Measurements from ENCODE around the gene PEX14. TPM values are rescaled to one million over a fixed set of nuclear protein-coding genes. Genes with fewer than 3 reads are reported as not detected.

Gene PEX14
- total RNA-seq, 1 donor from 2014 or later = 23.6 TPM

GRCh38 chr1:10614377-10615225, 139.9 kb downstream of the PEX14 start:
- intact Hi-C loops (cut with micrococcal nuclease) = no loop called here

DNA sequence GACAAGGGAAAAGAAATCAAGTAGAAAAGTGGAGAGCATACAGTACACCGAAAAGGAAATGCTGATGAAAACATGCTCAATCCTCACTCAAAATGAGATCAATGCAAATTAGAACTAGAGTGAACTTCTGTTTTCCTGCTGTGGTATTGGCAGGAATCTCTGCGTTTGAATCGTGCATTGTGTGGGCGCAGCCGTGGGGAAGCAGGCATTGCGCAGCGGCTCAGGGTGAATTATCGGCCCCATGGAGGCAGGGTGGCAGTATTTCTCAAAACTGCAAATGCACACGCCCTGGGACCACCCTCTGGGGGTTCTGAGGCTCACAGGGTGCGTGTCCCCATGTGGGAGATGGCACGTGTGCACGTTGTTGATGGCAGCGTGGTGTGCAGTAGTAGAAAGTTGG, 140.6 kb downstream of the PEX14 start:
- intact Hi-C loops (cut with micrococcal nuclease) = no loop called here

GRCh38 chr1:10615932-10616671, 141.4 kb downstream of the PEX14 start:
- intact Hi-C loops (cut with micrococcal nuclease) = no loop called here

- intact Hi-C loops (cut with micrococcal nuclease) = no loop called here
These were observed 141.9 kb downstream of the PEX14 start for GRCh38 chr1:10616696-10617095.

DNA sequence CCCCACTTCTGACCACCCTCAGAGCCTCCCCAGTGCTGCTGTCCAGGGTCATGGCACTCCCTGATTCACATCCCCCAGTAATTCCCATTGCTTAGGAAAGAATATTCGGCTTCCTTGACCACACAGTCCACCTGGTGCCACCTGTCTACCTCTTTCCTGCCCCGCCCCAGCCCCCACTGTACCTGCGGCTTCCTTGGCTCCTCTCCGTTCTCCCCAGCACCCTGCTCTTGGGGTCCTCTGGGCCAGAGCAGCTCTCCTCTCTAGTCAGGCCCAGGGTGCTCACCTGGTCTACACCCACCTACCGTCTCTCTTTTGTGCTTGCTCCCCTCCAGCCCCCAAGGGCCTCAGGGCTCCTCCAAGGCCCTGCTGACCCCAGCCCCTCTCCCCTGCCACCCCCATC, 142.6 kb downstream of the PEX14 start:
- intact Hi-C loops (cut with micrococcal nuclease) = no loop called here

DNA sequence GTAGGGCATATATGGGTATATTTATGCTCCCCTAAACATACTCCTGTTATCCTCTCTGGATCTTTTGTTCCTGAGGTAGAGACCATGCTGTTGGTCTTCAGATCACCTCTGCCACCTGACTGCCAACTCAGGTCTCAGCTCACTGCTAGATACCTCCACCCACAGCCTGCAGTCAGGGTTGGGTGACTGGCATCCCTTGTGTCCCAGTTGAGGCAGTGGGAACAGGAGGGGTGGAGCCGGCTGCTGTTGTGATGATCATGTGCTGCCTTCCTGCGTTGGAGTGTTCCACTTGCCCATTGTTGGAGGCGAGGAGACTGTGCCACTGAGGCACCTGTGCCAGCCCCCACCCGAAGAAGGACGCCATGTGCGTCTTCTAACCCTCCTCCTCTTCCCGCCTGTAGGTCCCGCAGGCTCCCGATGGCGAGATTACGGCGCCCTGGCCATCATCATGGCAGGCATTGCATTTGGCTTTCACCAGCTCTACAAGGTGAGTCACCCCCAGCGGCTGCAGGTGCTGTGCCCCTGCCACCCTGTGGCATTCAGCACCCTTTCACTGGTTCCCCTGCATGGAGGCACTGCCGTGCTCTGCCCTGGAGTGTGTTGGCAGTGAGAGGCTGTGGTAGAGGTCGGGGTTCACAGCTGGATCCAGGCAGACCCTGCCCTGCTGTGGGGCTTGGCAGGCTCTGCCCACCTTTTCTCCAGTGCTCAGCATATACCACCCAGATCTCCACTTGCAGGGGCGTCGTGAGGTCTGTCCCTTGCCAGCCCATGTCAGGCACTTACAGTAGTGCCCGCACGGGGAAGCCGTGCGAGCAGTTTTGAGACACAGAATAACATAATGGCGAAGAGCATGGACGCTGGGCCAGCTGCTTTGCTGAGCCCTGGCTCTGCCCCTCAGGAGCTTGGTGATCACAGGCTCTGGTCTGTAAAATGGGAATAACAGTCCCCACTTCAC, 143.5 kb downstream of the PEX14 start:
- intact Hi-C loops (cut with micrococcal nuclease) = no loop called here

GRCh38 chr1:10620776-10621175, 146.0 kb downstream of the PEX14 start:
- intact Hi-C loops (cut with micrococcal nuclease) = no loop called here

GRCh38 chr1:10621906-10622305, 147.2 kb downstream of the PEX14 start:
- intact Hi-C loops (cut with micrococcal nuclease) = no loop called here

- intact Hi-C loops (cut with micrococcal nuclease) = no loop called here
These were observed 148.3 kb downstream of the PEX14 start for GRCh38 chr1:10622910-10623685.

- intact Hi-C loops (cut with micrococcal nuclease) = no loop called here
These were observed 149.0 kb downstream of the PEX14 start for GRCh38 chr1:10623686-10624145.

DNA sequence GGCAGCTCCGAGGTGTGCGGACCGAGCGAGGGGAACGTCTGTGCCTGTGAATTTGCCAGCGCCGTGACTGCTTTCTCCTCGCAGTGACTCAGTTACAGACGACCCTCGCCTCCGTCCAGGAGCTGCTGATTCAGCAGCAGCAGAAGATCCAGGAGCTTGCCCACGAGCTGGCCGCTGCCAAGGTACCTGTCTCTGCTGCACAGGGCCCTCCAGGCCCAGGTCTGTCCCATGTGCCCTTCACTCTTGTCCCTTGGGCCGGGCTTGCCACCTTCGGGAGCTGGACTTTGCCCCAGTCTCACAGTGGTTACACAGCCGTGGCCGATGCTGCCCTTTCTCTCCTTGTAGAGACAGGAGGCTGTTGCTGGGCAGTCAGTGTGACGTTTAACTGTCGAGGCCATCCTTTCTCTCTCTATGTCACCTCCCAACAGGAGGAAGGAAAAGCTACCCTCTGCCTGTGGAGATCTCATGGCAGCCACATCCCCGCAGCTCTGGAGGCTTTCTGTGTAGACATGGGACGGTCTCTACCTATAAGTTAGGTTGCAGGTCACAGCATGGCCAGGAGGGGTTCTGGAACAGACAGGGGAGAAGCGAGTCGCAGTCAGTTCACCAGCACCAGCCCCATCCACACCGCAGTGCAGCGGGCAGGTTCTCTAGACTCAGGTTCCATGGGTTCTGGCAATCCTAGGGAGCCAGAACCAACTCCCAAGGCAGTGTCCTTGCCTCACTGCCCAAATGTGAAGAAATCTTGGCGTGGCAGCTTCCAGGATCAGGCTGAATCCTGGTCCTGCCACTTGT, 149.7 kb downstream of the PEX14 start:
- intact Hi-C loops (cut with micrococcal nuclease) = no loop called here

DNA sequence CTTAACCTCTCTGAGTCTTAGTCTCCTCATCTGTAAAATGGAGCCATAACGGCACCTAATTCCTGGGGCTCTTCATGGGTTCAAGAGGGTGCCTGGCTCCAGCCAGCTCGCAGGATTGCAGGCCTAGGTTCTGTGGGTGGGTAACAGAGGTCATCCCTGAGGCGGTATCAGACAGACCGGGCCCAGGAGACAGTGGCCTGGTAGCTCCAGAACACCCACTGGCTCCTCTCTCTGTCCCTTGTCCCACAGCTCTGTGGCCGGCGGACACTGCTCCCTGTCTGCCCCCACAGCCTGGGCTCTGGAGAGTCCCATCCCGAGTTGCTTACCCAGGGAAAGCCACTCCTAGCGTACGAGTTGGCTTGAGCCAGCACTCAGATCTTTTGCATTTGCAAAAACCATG, 150.3 kb downstream of the PEX14 start:
- intact Hi-C loops (cut with micrococcal nuclease) = no loop called here

DNA sequence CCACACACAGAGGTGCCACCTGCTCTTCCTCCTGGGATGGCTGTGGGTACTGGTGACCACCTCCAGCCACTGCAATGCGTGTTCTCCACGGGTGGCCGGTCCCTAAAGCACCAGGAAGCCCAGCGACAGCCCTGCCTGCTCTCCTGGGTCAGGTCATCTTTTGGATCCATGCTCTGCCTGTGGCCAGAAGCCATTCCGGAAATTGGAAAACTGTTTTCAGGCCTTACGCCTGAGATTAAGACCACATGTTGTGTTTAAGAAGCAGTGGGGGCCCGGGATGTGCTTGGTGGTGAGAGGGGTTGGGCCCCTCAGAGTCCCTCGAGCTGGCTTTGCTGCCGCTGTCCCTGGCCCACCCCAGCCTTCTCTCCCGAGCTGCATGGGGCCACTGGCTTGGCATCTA, 150.8 kb downstream of the PEX14 start:
- intact Hi-C loops (cut with micrococcal nuclease) = no loop called here

- intact Hi-C loops (cut with micrococcal nuclease) = no loop called here
These were observed 151.5 kb downstream of the PEX14 start for GRCh38 chr1:10626131-10626731.

- intact Hi-C loops (cut with micrococcal nuclease) = no loop called here
These were observed 152.2 kb downstream of the PEX14 start for GRCh38 chr1:10626791-10627410.

- intact Hi-C loops (cut with micrococcal nuclease) = no loop called here
These were observed 153.9 kb downstream of the PEX14 start for GRCh38 chr1:10628685-10629084.

GRCh38 chr1:10629091-10629815, 154.5 kb downstream of the PEX14 start:
- intact Hi-C loops (cut with micrococcal nuclease) = no loop called here
